Mesendoderm (in vitro differentiated cells): ENCODE measurements around the gene SLC35F4.

Experiments
- DNase-seq: peaks from one replicate; pipeline ENCODE4 v3.0.0; 2013
- H2AK5ac ChIP-seq: 2 replicates; pipeline ENCODE4 v1.6.1; 2013; ENCODE audit warnings: low read length, inconsistent platforms
- H2BK120ac ChIP-seq: 2 replicates; pipeline ENCODE4 v1.6.1; 2013; ENCODE audit warnings: low read depth, mild to moderate bottlenecking, low read length, moderate library complexity, mixed read lengths
- H2BK15ac ChIP-seq: replicated peaks from 2 replicates; pipeline ENCODE4 v1.6.1; 2013; ENCODE audit warnings: low read depth, mild to moderate bottlenecking, moderate library complexity
- H2BK5ac ChIP-seq: 2 replicates; pipeline ENCODE4 v1.6.1; 2013; ENCODE audit warnings: low read length, inconsistent platforms
- H3K18ac ChIP-seq: 2 replicates; pipeline ENCODE4 v1.6.1; 2013; ENCODE audit warnings: mild to moderate bottlenecking, low read length, mixed read lengths
- H3K23ac ChIP-seq: one replicate; pipeline ENCODE4 v1.6.1; 2013; ENCODE audit warnings: low read length
- H3K27ac ChIP-seq: 2 replicates; pipeline ENCODE4 v1.5.1; 2013; ENCODE audit warnings: low read depth, mild to moderate bottlenecking, inconsistent platforms, low read length, moderate library complexity
- H3K27me3 ChIP-seq: 2 replicates; pipeline ENCODE4 v1.6.1; 2013; ENCODE audit warnings: low read length, control low read depth, mild to moderate bottlenecking, inconsistent platforms; ENCODE audit not compliant: insufficient read depth, poor library complexity
- H3K36me3 ChIP-seq: 2 replicates; pipeline ENCODE4 v1.6.1; 2013; ENCODE audit warnings: low read length, inconsistent platforms; ENCODE audit not compliant: control insufficient read depth, insufficient read depth
- H3K4ac ChIP-seq: one replicate; pipeline ENCODE4 v1.6.1; 2013; ENCODE audit warnings: low read depth, mild to moderate bottlenecking, low read length, moderate library complexity
- H3K4me1 ChIP-seq: 2 replicates; pipeline ENCODE4 v1.6.1; 2013; ENCODE audit warnings: low read depth, low read length, inconsistent platforms; ENCODE audit not compliant: control insufficient read depth
- H3K4me2 ChIP-seq: 2 replicates; pipeline ENCODE4 v1.6.1; 2013; ENCODE audit warnings: low read length
- H3K4me3 ChIP-seq: 2 replicates; pipeline ENCODE4 v1.5.1; 2013; ENCODE audit warnings: mild to moderate bottlenecking, low read length
- H3K56ac ChIP-seq: one replicate; pipeline ENCODE4 v1.6.1; 2013; ENCODE audit warnings: low read length
- H3K79me1 ChIP-seq: 2 replicates; pipeline ENCODE4 v1.6.1; 2013; ENCODE audit warnings: low read length, inconsistent platforms
- H3K79me2 ChIP-seq: 2 replicates; pipeline ENCODE4 v1.6.1; 2013; ENCODE audit warnings: mild to moderate bottlenecking, low read length; ENCODE audit not compliant: control insufficient read depth, insufficient read depth
- H3K9ac ChIP-seq: 2 replicates; pipeline ENCODE4 v1.6.1; 2013; ENCODE audit warnings: low read length, inconsistent platforms
- H4K5ac ChIP-seq: one replicate; pipeline ENCODE4 v1.6.1; 2013; ENCODE audit warnings: low read length
- H4K8ac ChIP-seq: one replicate; pipeline ENCODE4 v1.6.1; 2013; ENCODE audit warnings: low read depth, mild to moderate bottlenecking, control low read depth, low read length, moderate library complexity
- WGBS: extraction: QIAGEN DNeasy Blood & Tissue Kit; methylation state at CpG from one replicate; pipeline ENCODE4 v1.1.7; 2013; ENCODE audit warnings: low lambda C conversion rate, missing lambda C conversion rate; ENCODE audit not compliant: insufficient coverage; ENCODE audit errors: extremely low coverage; 5-methylcytosine and 5-hydroxymethylcytosine counted together

The SLC35F4 gene

GRCh38 chr14:57560681-57561080 lies 305.2 kb downstream of the SLC35F4 start:
- no peaks in the 10 kb centered on the region for H3K4me1 ChIP-seq
- no peak overlapping the region for H3K18ac ChIP-seq
- no peaks in the 10 kb centered on the region for H3K79me1 ChIP-seq
- no peak overlapping the region for H2BK15ac ChIP-seq
- H3K36me3 ChIP-seq, result no peaks in the 10 kb centered on the region
- no peaks in the 10 kb centered on the region for H3K79me2 ChIP-seq
- no peak for DNase-seq
- H3K9ac ChIP-seq, result no peak overlapping the region
- no peak overlapping the region for H3K23ac ChIP-seq
- no peak overlapping the region for H2BK5ac ChIP-seq
- 100% methylated on average over 3 of the region's 3 CpGs for WGBS
- H3K27me3 ChIP-seq, result no peaks in the 10 kb centered on the region
- H4K5ac ChIP-seq, result no peak overlapping the region
- H2AK5ac ChIP-seq, result no peak overlapping the region
- no peak overlapping the region for H4K8ac ChIP-seq
- no peak overlapping the region for H3K4me3 ChIP-seq
- no peak overlapping the region for H3K27ac ChIP-seq
- H3K4me2 ChIP-seq, result no peak overlapping the region
- no peak overlapping the region for H3K56ac ChIP-seq
- no peak overlapping the region for H3K4ac ChIP-seq
- H2BK120ac ChIP-seq, result no peak overlapping the region

GRCh38 chr14:57559576-57559975 lies 306.3 kb downstream of the SLC35F4 start:
- Histone ChIP-seq H2BK5ac (no peak overlapping the region), H3K27ac (no peak overlapping the region), H3K56ac (no peak overlapping the region), H3K18ac (no peak overlapping the region), H3K4me3 (no peak overlapping the region), H3K4ac (no peak overlapping the region), H2BK120ac (no peak overlapping the region), H3K23ac (no peak overlapping the region), H2BK15ac (no peak overlapping the region), H3K4me2 (no peak overlapping the region), H3K27me3 (no peaks in the 10 kb centered on the region), H4K5ac (no peak overlapping the region), H3K9ac (no peak overlapping the region), H3K36me3 (no peaks in the 10 kb centered on the region), H3K79me2 (no peaks in the 10 kb centered on the region), H3K4me1 (no peaks in the 10 kb centered on the region), H3K79me1 (no peaks in the 10 kb centered on the region), H4K8ac (no peak overlapping the region), H2AK5ac (no peak overlapping the region)
- WGBS, result no CpG with 5 or more reads among the region's 5 CpGs
- DNase-seq, result no peak

- H4K5ac ChIP-seq, result no peak overlapping the region
- no peak overlapping the region for H3K18ac ChIP-seq
- no CpG with 5 or more reads among the region's 4 CpGs for WGBS
- H2BK120ac ChIP-seq, result no peak overlapping the region
- no peaks in the 10 kb centered on the region for H3K27me3 ChIP-seq
- no peak overlapping the region for H3K9ac ChIP-seq
- no peak overlapping the region for H4K8ac ChIP-seq
- H3K4me3 ChIP-seq, result no peak overlapping the region
- no peak overlapping the region for H3K27ac ChIP-seq
- H3K4me1 ChIP-seq, result no peaks in the 10 kb centered on the region
- no peaks in the 10 kb centered on the region for H3K36me3 ChIP-seq
- H3K4ac ChIP-seq, result no peak overlapping the region
- no peak overlapping the region for H2AK5ac ChIP-seq
- DNase-seq, result peak; percentile 33
- no peak overlapping the region for H2BK5ac ChIP-seq
- no peak overlapping the region for H3K23ac ChIP-seq
- H2BK15ac ChIP-seq, result no peak overlapping the region
- H3K56ac ChIP-seq, result no peak overlapping the region
- H3K79me2 ChIP-seq, result no peaks in the 10 kb centered on the region
- H3K4me2 ChIP-seq, result no peak overlapping the region
- H3K79me1 ChIP-seq, result no peaks in the 10 kb centered on the region
Measured at GRCh38 chr14:57549765-57550420, 316.0 kb downstream of the SLC35F4 start.

GRCh38 chr14:57549016-57549564 lies 316.8 kb downstream of the SLC35F4 start:
- Histone ChIP-seq H3K4me1 (no peaks in the 10 kb centered on the region), H3K4ac (no peak overlapping the region), H3K79me1 (no peaks in the 10 kb centered on the region), H2BK5ac (no peak overlapping the region), H3K23ac (no peak overlapping the region), H3K9ac (no peak overlapping the region), H3K36me3 (no peaks in the 10 kb centered on the region), H4K5ac (no peak overlapping the region), H2AK5ac (no peak overlapping the region), H3K56ac (no peak overlapping the region), H3K27me3 (no peaks in the 10 kb centered on the region), H4K8ac (no peak overlapping the region), H2BK120ac (no peak overlapping the region), H3K4me3 (no peak overlapping the region), H3K79me2 (no peaks in the 10 kb centered on the region), H3K27ac (no peak overlapping the region), H3K18ac (no peak overlapping the region), H3K4me2 (no peak overlapping the region), H2BK15ac (no peak overlapping the region)
- no CpG with 5 or more reads among the region's 2 CpGs for WGBS
- no peak for DNase-seq

- Histone ChIP-seq H3K4ac (no peak overlapping the region), H2BK120ac (no peak overlapping the region), H3K79me2 (no peaks in the 10 kb centered on the region), H4K8ac (no peak overlapping the region), H3K79me1 (no peaks in the 10 kb centered on the region), H2BK5ac (no peak overlapping the region), H3K27me3 (no peaks in the 10 kb centered on the region), H3K56ac (no peak overlapping the region), H2BK15ac (no peak overlapping the region), H3K4me2 (no peak overlapping the region), H3K4me1 (no peaks in the 10 kb centered on the region), H3K23ac (no peak overlapping the region), H3K18ac (no peak overlapping the region), H4K5ac (no peak overlapping the region), H3K27ac (no peak overlapping the region), H3K9ac (no peak overlapping the region), H3K4me3 (no peak overlapping the region), H3K36me3 (no peaks in the 10 kb centered on the region), H2AK5ac (no peak overlapping the region)
- no CpG with 5 or more reads among the region's 2 CpGs for WGBS
- DNase-seq, result no peak
Measured at GRCh38 chr14:57547131-57547530, 318.8 kb downstream of the SLC35F4 start.

GRCh38 chr14:57533214-57533613 lies 332.7 kb downstream of the SLC35F4 start:
- H3K56ac ChIP-seq, result no peak overlapping the region
- H3K27me3 ChIP-seq, result no peaks in the 10 kb centered on the region
- H3K18ac ChIP-seq, result no peak overlapping the region
- no peaks in the 10 kb centered on the region for H3K79me2 ChIP-seq
- H3K27ac ChIP-seq, result no peak overlapping the region
- H3K23ac ChIP-seq, result no peak overlapping the region
- no peak overlapping the region for H2BK5ac ChIP-seq
- no peak overlapping the region for H3K4ac ChIP-seq
- DNase-seq, result peak; percentile 49
- no peak overlapping the region for H2AK5ac ChIP-seq
- H3K4me3 ChIP-seq, result no peak overlapping the region
- H3K4me1 ChIP-seq, result no peaks in the 10 kb centered on the region
- no CpG with 5 or more reads among the region's 1 CpG for WGBS
- H3K4me2 ChIP-seq, result no peak overlapping the region
- H4K5ac ChIP-seq, result no peak overlapping the region
- no peak overlapping the region for H2BK15ac ChIP-seq
- no peaks in the 10 kb centered on the region for H3K79me1 ChIP-seq
- no peak overlapping the region for H3K9ac ChIP-seq
- no peak overlapping the region for H4K8ac ChIP-seq
- no peaks in the 10 kb centered on the region for H3K36me3 ChIP-seq
- H2BK120ac ChIP-seq, result no peak overlapping the region
